ENCODE data around the gene TECPR1. TPM values are rescaled to one million over a fixed set of nuclear protein-coding genes. Genes with fewer than 3 reads are reported as not detected.

Gene TECPR1
- total RNA-seq, 2 donors from 2014 or later = 41.6 to 53.8 TPM

- no peaks in the 10 kb centered on the region for H3K4me1 ChIP-seq (ENCODE audit: control insufficient read depth in 1 of 2, low read depth in 2 of 2)
- H3K9me3 ChIP-seq = no peaks in the 10 kb centered on the region
- H3K27me3 ChIP-seq (replicated peaks; ENCODE audit: insufficient read depth) = no peaks in the 10 kb centered on the region
- H3K4me3 ChIP-seq = no peak overlapping the region
- DNase-seq (ENCODE audit: low spot score) (no peak), ATAC-seq (ENCODE audit: insufficient number of reproducible peaks, low FRiP score, low read depth) (no peak)
- H3K36me3 ChIP-seq = peaks cover 9% of the 10 kb centered on the region
- no peak overlapping the region for H3K27ac ChIP-seq
- TF ChIP-seq CTCF (IDR thresholded peaks at IDR 0.05) = no peak
These were observed 36.2 kb downstream of the TECPR1 start for GRCh38 chr7:98215561-98216495.

GRCh38 chr7:98214811-98215321 lies 37.2 kb downstream of the TECPR1 start:
- Histone ChIP-seq H3K9me3 (no peaks in the 10 kb centered on the region), H3K4me3 (no peak overlapping the region), H3K27ac (no peak overlapping the region), H3K27me3 (replicated peaks; ENCODE audit: insufficient read depth) (no peaks in the 10 kb centered on the region), H3K4me1 (ENCODE audit: control insufficient read depth in 1 of 2, low read depth in 2 of 2) (no peaks in the 10 kb centered on the region), H3K36me3 (peaks cover 9% of the 10 kb centered on the region)
- no peak for TF ChIP-seq CTCF (IDR thresholded peaks at IDR 0.05)
- no peak for DNase-seq (ENCODE audit: low spot score)
- no peak for ATAC-seq (ENCODE audit: insufficient number of reproducible peaks, low FRiP score, low read depth)

GRCh38 chr7:98213888-98214810 lies 37.9 kb downstream of the TECPR1 start:
- TF ChIP-seq CTCF (IDR thresholded peaks at IDR 0.05) = no peak
- Histone ChIP-seq H3K9me3 (no peaks in the 10 kb centered on the region), H3K27ac (no peak overlapping the region), H3K4me1 (ENCODE audit: control insufficient read depth in 1 of 2, low read depth in 2 of 2) (no peaks in the 10 kb centered on the region), H3K36me3 (peaks cover 9% of the 10 kb centered on the region), H3K27me3 (replicated peaks; ENCODE audit: insufficient read depth) (no peaks in the 10 kb centered on the region), H3K4me3 (no peak overlapping the region)
- DNase-seq (ENCODE audit: low spot score) (no peak), ATAC-seq (ENCODE audit: insufficient number of reproducible peaks, low FRiP score, low read depth) (no peak)

GRCh38 chr7:98213296-98213887 lies 38.6 kb downstream of the TECPR1 start:
- no peak for TF ChIP-seq CTCF (IDR thresholded peaks at IDR 0.05)
- ATAC-seq (ENCODE audit: insufficient number of reproducible peaks, low FRiP score, low read depth) = no peak
- Histone ChIP-seq H3K9me3 (no peaks in the 10 kb centered on the region), H3K4me3 (no peak overlapping the region), H3K27me3 (replicated peaks; ENCODE audit: insufficient read depth) (no peaks in the 10 kb centered on the region), H3K36me3 (peaks cover 9% of the 10 kb centered on the region), H3K4me1 (ENCODE audit: control insufficient read depth in 1 of 2, low read depth in 2 of 2) (no peaks in the 10 kb centered on the region), H3K27ac (no peak overlapping the region)
- no peak for DNase-seq (ENCODE audit: low spot score)
